ENCODE results near the gene SPC25.

Gene SPC25

GRCh38 chr2:168835969-168836368 lies 54.3 kb downstream of the SPC25 start:
- no peak overlapping the region for H3K27ac Mint-ChIP-seq
- no peaks in the 10 kb centered on the region for H3K27me3 Mint-ChIP-seq
- no peak overlapping the region for H3K4me3 Mint-ChIP-seq
- H3K36me3 Mint-ChIP-seq, result peaks cover 7% of the 10 kb centered on the region
- no peaks in the 10 kb centered on the region for H3K4me1 Mint-ChIP-seq (ENCODE audit: low read depth)
- H3K9me3 Mint-ChIP-seq (ENCODE audit: low read depth), result no peaks in the 10 kb centered on the region

GRCh38 chr2:168831662-168832061 lies 58.6 kb downstream of the SPC25 start:
- peaks cover 2% of the 10 kb centered on the region for H3K36me3 Mint-ChIP-seq
- H3K4me3 Mint-ChIP-seq, result no peak overlapping the region
- peaks cover 3% of the 10 kb centered on the region for H3K9me3 Mint-ChIP-seq (ENCODE audit: low read depth)
- H3K27me3 Mint-ChIP-seq, result no peaks in the 10 kb centered on the region
- H3K4me1 Mint-ChIP-seq (ENCODE audit: low read depth), result no peaks in the 10 kb centered on the region
- H3K27ac Mint-ChIP-seq, result no peak overlapping the region

GRCh38 chr2:168830958-168831357 lies 59.3 kb downstream of the SPC25 start:
- H3K4me1 Mint-ChIP-seq (ENCODE audit: low read depth), result no peaks in the 10 kb centered on the region
- H3K27me3 Mint-ChIP-seq, result no peaks in the 10 kb centered on the region
- no peak overlapping the region for H3K4me3 Mint-ChIP-seq
- H3K9me3 Mint-ChIP-seq (ENCODE audit: low read depth), result peaks cover 3% of the 10 kb centered on the region
- H3K27ac Mint-ChIP-seq, result no peak overlapping the region
- peaks cover 2% of the 10 kb centered on the region for H3K36me3 Mint-ChIP-seq

GRCh38 chr2:168825126-168825525 lies 65.1 kb downstream of the SPC25 start:
- Mint-ChIP-seq H3K4me1 (ENCODE audit: low read depth) (no peaks in the 10 kb centered on the region), H3K27ac (no peak overlapping the region), H3K27me3 (no peaks in the 10 kb centered on the region), H3K4me3 (no peak overlapping the region), H3K9me3 (ENCODE audit: low read depth) (no peaks in the 10 kb centered on the region), H3K36me3 (no peaks in the 10 kb centered on the region)

GRCh38 chr2:168821992-168822391 lies 68.2 kb downstream of the SPC25 start:
- no peaks in the 10 kb centered on the region for H3K4me1 Mint-ChIP-seq (ENCODE audit: low read depth)
- no peaks in the 10 kb centered on the region for H3K36me3 Mint-ChIP-seq
- H3K4me3 Mint-ChIP-seq, result no peak overlapping the region
- H3K27ac Mint-ChIP-seq, result no peak overlapping the region
- H3K9me3 Mint-ChIP-seq (ENCODE audit: low read depth), result no peaks in the 10 kb centered on the region
- H3K27me3 Mint-ChIP-seq, result no peaks in the 10 kb centered on the region

GRCh38 chr2:168821577-168821976 lies 68.7 kb downstream of the SPC25 start:
- Mint-ChIP-seq H3K4me1 (ENCODE audit: low read depth) (no peaks in the 10 kb centered on the region), H3K27ac (no peak overlapping the region), H3K27me3 (no peaks in the 10 kb centered on the region), H3K4me3 (no peak overlapping the region), H3K9me3 (ENCODE audit: low read depth) (no peaks in the 10 kb centered on the region), H3K36me3 (no peaks in the 10 kb centered on the region)
